Mucosa of rectum (tissue), 2 donors: Measurements from ENCODE around the gene SATL1.

Source experiments
- H3K27ac ChIP-seq, 2 donors: one replicate each; pipeline ENCODE4 v1.7.0; 2013; ENCODE audit warnings: inconsistent platforms in 2 of 2, low read depth in 2 of 2, low read length in 2 of 2
- H3K27me3 ChIP-seq, 2 donors: one replicate each; pipeline ENCODE4 v1.7.0; 2013; ENCODE audit warnings: low read length in 2 of 2; ENCODE audit not compliant: control insufficient read depth in 2 of 2, insufficient read depth in 2 of 2
- H3K36me3 ChIP-seq, 2 donors: one replicate each; pipeline ENCODE4 v1.7.0; 2013; ENCODE audit warnings: low read length in 2 of 2; ENCODE audit not compliant: control insufficient read depth in 2 of 2, insufficient read depth in 2 of 2
- H3K4me1 ChIP-seq, 2 donors: one replicate each; pipeline ENCODE4 v1.7.0; 2013; ENCODE audit warnings: low read length in 2 of 2, mild to moderate bottlenecking in 1 of 2; ENCODE audit not compliant: control insufficient read depth in 2 of 2, insufficient read depth in 2 of 2
- H3K4me3 ChIP-seq, 2 donors: one replicate each; pipeline ENCODE4 v1.7.0; 2013; ENCODE audit warnings: low read length in 2 of 2
- H3K9ac ChIP-seq, 2 donors: one replicate each; pipeline ENCODE4 v1.7.0; 2013; ENCODE audit warnings: low read length in 2 of 2, low read depth in 1 of 2, mild to moderate bottlenecking in 1 of 2
- H3K9me3 ChIP-seq, 2 donors: one replicate each; pipeline ENCODE4 v1.7.0; 2013; ENCODE audit warnings: low read length in 2 of 2; ENCODE audit not compliant: control insufficient read depth in 2 of 2
- donor health status: healthy.
- donor health status: Normal muscosa, but diverticular disease.

The SATL1 gene

DNA sequence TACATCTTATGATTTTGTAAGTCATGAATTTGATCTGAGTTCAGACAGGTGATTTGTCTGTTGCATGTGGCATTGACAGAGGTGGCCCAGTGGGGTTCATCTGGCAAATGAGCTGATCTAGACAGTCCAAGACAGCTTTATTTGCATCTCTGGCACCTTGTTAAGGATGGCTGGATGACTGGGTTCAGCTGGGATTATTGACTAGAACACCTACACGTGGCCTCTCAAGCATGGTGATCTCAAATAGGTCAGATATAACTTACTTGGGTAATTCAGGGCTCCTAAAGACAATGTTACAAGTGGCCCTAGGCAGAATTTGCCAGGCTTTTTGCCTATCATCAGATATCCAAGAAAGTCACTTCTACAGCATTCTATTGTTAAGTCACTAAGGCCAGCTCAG is 192.0 kb downstream of the SATL1 start:
- H3K4me1 ChIP-seq = no peaks in the 10 kb centered on the region
- no peak overlapping the region for H3K9ac ChIP-seq
- H3K9me3 ChIP-seq = no peaks in the 10 kb centered on the region
- no peak overlapping the region for H3K27ac ChIP-seq
- H3K4me3 ChIP-seq = no peak overlapping the region
- no peaks in the 10 kb centered on the region for H3K27me3 ChIP-seq
- H3K36me3 ChIP-seq = no peaks in the 10 kb centered on the region
